A673 (cell line): ENCODE measurements around the gene SLC66A3.

Source experiments
- CTCF ChIP-seq: fragments of 300-800, 200-600 bp; sonication (generic); conservative IDR thresholded peaks from 2 replicates; pipeline ENCODE4 v1.5.1; 2017; ENCODE audit warnings: low read depth, mild to moderate bottlenecking, antibody characterized with exemption, low read length, moderate library complexity, mixed read lengths
- EZH2 ChIP-seq: fragments of 200-600 bp; sonication (generic); IDR thresholded peaks from 2 replicates; pipeline ENCODE4 v1.6.1; 2017; ENCODE audit warnings: borderline replicate concordance, low read depth, mild to moderate bottlenecking, mixed read lengths, antibody characterized with exemption, low read length; ENCODE audit not compliant: poor library complexity, severe bottlenecking

DNA sequence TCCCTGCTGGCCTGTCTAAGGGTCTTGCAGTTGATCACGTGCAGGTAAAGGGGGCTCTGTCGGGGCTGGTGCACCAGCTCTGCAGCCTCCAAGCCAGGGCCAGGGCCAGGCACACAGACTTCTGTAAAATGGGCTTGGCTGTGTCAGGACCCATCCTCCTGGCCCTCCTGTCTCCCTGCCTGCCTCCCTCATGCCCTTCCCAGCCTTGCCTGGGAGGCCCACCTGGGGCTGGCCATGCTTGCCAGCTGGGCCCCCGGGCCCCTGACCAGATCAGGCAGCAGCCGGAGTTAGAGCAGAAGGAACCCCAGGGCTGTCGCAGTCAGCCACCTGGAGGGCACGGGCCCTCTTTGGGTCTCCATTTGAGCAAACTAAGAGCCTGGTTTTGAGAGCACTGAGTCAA lies 2.0 kb downstream of the SLC66A3 start:
- TF ChIP-seq CTCF (no peak), EZH2 (no peak)
